Measurements from ENCODE around the gene CEMP1.
"Not testable (repeated sequence)": the region's sequence is repeated elsewhere in the genome, so short reads cannot be mapped to it uniquely, and the experiment has no call there.

CEMP1 gene

GRCh38 chr16:2531371-2531695 lies at the start of gene CEMP1:
Gene CEMP1 (minus strand): TSS chr16:2531408. CDS start chr16:2531073, 335 bp downstream.
- TF ChIP-seq CTCF (conservative IDR thresholded peaks at IDR 0.05) = no peak
- H3K27ac ChIP-seq = peak within 1 kb of the TSS; percentile 83

DNA sequence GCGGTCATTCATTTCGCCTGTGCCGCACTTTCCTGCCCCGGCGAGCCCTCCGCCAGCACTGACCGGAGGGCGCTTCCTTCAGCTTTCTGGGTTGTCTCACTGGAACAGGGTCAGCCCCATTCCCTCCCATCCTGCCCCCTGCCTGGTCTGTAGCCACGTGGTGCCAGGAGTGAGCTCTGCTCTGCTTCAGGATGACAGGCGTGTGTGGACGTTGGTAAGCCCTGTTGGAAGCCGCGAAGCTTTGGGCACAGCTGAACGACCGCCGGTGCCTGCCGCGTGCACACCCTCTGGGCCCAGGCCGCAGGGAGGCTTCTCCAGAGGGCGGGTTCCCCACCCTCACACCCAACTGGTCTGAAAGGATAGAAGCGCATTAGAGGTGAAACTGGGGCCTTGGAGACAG lies 49.6 kb upstream of the CEMP1 start:
- H3K27ac ChIP-seq = not testable (repeated sequence)

DNA sequence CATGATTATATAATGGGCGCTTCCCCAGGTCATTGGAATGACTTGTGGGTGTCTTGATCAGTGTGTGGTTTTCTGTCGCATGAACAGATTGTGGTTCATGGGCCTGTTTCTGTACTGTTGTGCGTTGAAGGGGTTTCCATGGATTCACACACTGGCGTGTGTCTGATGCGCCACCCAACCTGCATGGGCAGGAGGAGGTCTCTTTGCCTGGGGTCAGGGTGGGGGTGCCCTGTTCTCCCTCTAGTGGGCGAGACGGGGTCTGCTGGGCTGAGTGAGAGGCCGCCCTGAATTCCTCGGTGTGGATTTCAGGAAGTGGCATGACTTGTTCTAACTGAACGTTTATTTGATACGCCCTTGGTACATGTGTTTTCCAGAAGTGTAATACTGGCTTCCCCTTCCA lies 48.9 kb upstream of the CEMP1 start:
- not testable (repeated sequence) for H3K27ac ChIP-seq

GRCh38 chr16:2578905-2579304 lies 47.7 kb upstream of the CEMP1 start:
- not testable (repeated sequence) for H3K27ac ChIP-seq

DNA sequence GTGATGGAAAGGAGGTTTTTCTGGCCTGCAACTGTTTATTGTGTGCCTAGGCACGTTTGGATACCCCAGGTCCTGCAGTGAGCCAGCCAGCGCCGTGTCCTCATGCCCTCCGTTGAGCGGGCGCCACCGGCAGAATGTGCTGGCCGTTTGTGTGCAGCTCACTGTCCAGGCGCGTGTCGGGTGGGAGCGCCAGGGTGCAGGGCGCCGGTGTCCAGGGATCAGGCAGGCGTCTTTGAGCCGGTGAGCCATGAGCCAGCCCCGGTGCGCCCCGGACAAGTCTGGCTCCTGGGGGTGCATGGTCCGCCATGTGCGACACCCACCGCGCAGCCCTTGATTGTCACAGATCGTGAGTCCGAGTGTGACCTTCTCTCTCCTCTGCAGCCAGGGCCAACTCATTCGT lies 45.8 kb upstream of the CEMP1 start:
- not testable (repeated sequence) for H3K27ac ChIP-seq

GRCh38 chr16:2575839-2576238 lies 44.6 kb upstream of the CEMP1 start:
- not testable (repeated sequence) for H3K27ac ChIP-seq

- not testable (repeated sequence) for H3K27ac ChIP-seq
These were observed 41.5 kb upstream of the CEMP1 start for GRCh38 chr16:2572704-2573103.

- H3K27ac ChIP-seq = not testable (repeated sequence)
These were observed 37.4 kb upstream of the CEMP1 start for GRCh38 chr16:2568573-2568972.

- H3K27ac ChIP-seq = not testable (repeated sequence)
These were observed 36.3 kb upstream of the CEMP1 start for GRCh38 chr16:2567506-2567905.

GRCh38 chr16:2560798-2561133 lies 29.6 kb upstream of the CEMP1 start:
- H3K27ac ChIP-seq = not testable (repeated sequence)

GRCh38 chr16:2560131-2560797 lies 29.1 kb upstream of the CEMP1 start:
- H3K27ac ChIP-seq = not testable (repeated sequence)

DNA sequence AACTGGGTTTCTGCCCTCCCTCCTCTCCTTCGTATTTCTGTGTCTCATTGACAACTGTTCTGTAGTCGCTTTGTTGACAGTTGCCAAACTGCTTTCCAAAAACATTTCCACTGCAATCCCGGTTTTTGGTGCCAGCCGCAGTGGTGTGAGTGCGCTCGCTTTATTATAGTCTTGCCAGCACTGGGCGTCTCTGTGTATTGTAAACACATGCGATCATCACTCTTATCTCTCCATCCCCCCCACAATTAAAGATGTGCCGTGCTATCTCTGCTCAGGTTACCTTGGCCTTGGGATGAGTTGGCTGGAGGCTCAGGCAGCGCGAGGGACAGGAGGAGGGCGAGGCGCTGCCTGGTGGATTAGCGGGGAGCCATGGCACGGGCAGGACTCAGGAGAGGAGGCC lies 25.9 kb upstream of the CEMP1 start:
- not testable (repeated sequence) for H3K27ac ChIP-seq

DNA sequence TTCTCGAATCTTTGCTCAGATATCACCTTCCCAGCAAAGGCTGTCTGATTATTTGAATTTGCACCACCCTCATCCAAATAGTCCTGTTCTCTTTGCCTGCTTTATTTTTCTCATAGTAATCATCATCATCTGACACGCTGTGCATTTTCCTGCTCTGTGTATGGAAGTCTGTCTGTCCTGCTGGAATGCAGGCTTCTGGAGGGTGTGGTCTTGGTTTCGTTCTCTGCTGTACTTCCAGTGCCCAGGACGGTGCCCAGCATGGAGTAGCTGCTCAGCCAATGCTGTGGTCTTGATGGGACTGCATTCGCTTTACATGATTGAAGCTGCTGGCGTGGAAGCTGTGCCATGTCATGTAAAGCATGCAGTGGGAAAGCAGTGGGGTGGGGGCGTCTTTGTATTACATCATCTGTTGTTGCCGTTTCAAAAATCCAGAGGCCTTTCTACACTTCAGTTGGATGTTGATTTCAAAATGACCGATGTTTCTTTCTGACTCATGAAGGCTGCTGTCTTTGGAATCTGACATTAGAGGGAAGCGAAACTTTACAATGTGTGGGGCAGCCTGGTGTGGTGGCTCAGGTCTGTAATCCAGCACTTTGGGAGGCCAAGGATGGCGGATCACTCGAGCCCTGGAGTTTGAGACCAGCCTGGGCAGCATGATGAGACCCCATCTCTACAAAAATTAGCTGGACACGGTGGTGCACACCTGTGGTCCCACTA lies 23.7 kb upstream of the CEMP1 start:
- H3K27ac ChIP-seq = not testable (repeated sequence)

DNA sequence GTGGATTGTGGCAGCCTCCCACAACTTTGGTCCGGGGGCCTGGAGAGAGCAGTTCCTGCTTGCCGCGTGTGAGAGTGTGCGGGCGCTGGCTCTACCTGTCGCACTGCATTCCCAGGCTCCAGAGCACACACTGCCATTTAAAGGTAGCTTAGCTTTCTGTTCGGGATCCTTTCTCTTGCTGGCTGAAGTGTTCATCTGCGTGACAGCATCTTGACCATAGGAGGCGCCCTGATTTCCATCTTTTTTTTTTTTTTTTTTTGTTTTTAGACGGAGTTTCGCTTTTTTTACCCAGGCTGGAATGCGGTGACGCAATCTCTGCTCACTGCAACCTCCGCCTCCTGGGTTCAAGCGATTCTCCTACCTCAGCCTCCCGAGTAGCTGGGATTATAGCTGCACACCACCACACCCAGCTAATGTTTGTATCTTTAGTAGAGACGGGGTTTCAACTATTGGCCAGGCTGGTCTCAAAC lies 20.2 kb upstream of the CEMP1 start:
- not testable (repeated sequence) for H3K27ac ChIP-seq

DNA sequence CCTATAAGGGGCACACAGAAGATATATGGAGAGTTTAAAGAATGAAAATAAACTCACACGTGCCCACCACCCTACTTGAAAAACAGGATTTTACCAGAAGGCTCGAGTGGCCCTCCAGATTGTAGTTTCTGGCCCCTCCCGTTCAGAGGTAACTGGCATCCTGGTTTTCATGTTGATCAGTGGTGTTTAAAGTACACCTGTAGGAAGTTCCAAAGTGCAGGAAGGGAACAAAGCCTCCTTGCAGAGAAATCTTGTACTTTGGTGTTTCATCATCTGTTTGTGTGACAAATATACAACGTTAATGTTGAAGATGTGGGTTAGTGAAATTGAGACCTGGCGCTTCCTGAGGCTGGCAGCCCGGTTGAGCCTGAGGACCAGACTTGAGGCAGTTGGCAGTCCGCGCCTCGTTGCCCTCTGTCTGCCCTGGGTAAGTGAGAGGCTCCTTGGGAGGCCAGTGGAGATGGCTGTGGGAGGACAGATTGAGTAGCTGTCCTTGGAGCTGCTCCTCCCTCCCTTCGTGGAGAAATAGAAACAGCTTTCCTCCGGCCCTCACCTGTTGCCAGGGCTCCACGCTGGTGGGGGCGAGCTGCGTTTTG lies 19.2 kb upstream of the CEMP1 start:
- H3K27ac ChIP-seq = not testable (repeated sequence)

DNA sequence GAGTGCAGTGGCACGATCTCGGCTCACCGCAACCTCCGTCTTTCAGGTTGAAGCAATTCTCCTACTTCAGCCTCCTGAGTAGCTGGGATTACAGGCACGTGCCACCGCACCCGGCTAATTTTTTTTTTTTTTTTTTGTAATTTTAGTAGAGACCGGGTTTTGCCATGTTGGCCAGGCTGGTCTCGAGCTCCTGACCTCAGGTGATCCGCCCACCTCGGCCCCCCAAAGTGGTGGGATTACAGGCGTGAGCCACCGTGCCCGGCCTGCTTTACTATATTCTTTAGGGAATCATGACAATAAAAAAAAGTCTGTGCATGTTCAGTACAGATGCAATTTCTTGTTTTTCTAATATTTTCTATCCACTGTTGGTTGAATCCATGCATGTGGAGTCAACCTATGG lies 12.6 kb upstream of the CEMP1 start:
- not testable (repeated sequence) for H3K27ac ChIP-seq

GRCh38 chr16:2541409-2541808 lies 10.2 kb upstream of the CEMP1 start:
- not testable (repeated sequence) for H3K27ac ChIP-seq

DNA sequence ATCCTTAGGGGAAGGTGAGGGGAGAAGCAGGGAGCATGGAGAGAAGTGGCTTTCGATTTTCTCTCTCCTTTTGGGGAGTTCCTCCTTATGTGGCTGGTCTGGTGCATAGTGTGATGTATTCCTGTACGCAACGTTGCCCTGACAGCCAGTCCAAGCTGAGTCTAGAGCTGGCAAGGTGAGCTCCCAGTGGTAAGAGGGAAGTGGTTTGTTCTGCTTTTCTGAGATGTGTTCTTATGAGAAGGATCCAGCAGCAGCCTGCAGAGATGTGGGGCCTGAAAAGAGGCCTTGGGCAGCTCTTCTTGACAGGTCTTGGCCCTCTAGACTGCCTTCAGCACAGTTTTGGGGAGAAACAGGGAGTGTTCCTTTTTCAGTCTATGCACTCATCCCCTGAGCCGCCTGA lies 9.7 kb upstream of the CEMP1 start:
- not testable (repeated sequence) for H3K27ac ChIP-seq
